Prostate gland (tissue), 2 donors: ENCODE data around the gene TBL3.

Experiments
- POLR2A ChIP-seq: fragments of 450-650 bp; IDR thresholded peaks from one replicate; pipeline ENCODE4 v1.6.1; 2016; ENCODE audit warnings: antibody characterized with exemption, mild to moderate bottlenecking
- TF ChIP-seq, protein P1 (sequence below), 4 experiments: fragments of 200-600 bp in 2 of 4; fragments of 450-650 bp in 2 of 4; sonication (generic) in 2 of 4; IDR thresholded peaks; 1 replicate in 3 of 4; 2 replicates in 1 of 4; pipeline ENCODE4 v1.5.1; 2016 to 2019; ENCODE audit warnings: antibody characterized with exemption in 4 of 4, mild to moderate bottlenecking in 2 of 4, moderate library complexity in 2 of 4

DNA sequence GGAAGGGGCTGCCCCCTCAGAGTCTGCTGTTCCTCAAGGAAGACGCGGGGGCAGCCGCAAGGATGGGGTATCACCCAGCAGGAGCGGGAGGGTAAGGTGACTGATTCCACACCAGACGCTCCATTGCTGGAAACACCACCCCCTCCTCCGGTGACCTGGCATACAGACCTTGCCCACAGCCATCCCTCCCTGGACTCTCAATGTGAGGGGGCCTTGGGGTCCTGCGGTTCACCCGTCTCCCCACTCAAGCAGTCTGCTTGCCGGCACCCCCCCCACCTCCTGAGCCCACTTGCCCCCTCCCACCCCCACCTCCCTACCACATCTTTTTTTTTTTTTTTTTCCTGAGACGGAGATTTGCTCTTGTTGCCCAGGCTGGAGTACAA is 41.5 kb upstream of the TBL3 start:
- TF ChIP-seq, protein P1, sequence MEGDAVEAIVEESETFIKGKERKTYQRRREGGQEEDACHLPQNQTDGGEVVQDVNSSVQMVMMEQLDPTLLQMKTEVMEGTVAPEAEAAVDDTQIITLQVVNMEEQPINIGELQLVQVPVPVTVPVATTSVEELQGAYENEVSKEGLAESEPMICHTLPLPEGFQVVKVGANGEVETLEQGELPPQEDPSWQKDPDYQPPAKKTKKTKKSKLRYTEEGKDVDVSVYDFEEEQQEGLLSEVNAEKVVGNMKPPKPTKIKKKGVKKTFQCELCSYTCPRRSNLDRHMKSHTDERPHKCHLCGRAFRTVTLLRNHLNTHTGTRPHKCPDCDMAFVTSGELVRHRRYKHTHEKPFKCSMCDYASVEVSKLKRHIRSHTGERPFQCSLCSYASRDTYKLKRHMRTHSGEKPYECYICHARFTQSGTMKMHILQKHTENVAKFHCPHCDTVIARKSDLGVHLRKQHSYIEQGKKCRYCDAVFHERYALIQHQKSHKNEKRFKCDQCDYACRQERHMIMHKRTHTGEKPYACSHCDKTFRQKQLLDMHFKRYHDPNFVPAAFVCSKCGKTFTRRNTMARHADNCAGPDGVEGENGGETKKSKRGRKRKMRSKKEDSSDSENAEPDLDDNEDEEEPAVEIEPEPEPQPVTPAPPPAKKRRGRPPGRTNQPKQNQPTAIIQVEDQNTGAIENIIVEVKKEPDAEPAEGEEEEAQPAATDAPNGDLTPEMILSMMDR (IDR thresholded peaks at IDR 0.05) = no peak
- no peak for TF ChIP-seq POLR2A
